BE2C (cell line): Measurements from ENCODE around the gene RNU5D-1. TPM values are rescaled to one million over a fixed set of nuclear protein-coding genes. Genes with fewer than 3 reads are reported as not detected.

Experiments
- DNase-seq: peaks from one replicate; pipeline ENCODE4 v3.0.0-alpha.2; 2020
- H3K27me3 ChIP-seq: fragments of 250-450 bp; sonication (Bioruptor Pico); 2 replicates; pipeline ENCODE4 v1.5.1; 2020; ENCODE audit warnings: mild to moderate bottlenecking
- H3K36me3 ChIP-seq: fragments of 250-450 bp; sonication (Bioruptor Pico); 2 replicates; pipeline ENCODE4 v1.5.1; 2020; ENCODE audit warnings: mild to moderate bottlenecking
- H3K4me1 ChIP-seq: fragments of 250-450 bp; sonication (Bioruptor Pico); 2 replicates; pipeline ENCODE4 v1.5.1; 2020
- H3K4me3 ChIP-seq: 2 replicates; pipeline ENCODE4 v1.5.1; 2011; ENCODE audit warnings: low read depth, low read length
- H3K9me3 ChIP-seq: fragments of 250-450 bp; sonication (Bioruptor Pico); 2 replicates; pipeline ENCODE4 v1.5.1; 2020
- polyA plus RNA-seq: library from polyadenylated mRNA; unstranded; fragments of >200 nt; gene quantifications from one replicate; pipeline ENCODE4 v1.2.1, GENCODE V29; 2012; ENCODE audit warnings: low read depth, missing spikeins; ENCODE audit not compliant: insufficient read length, insufficient read depth
- TF ChIP-seq, protein P1 (sequence below): IDR thresholded peaks from 2 replicates; pipeline ENCODE4 v1.5.1; 2012; ENCODE audit warnings: mild to moderate bottlenecking, low read depth, low read length

The RNU5D-1 gene
- not detected for polyA plus RNA-seq

GRCh38 chr1:44730741-44731512 is at the start of gene RNU5D-1:
TSS of gene RNU5D-1 (minus strand) at chr1:44731170.
- TF ChIP-seq, protein P1, sequence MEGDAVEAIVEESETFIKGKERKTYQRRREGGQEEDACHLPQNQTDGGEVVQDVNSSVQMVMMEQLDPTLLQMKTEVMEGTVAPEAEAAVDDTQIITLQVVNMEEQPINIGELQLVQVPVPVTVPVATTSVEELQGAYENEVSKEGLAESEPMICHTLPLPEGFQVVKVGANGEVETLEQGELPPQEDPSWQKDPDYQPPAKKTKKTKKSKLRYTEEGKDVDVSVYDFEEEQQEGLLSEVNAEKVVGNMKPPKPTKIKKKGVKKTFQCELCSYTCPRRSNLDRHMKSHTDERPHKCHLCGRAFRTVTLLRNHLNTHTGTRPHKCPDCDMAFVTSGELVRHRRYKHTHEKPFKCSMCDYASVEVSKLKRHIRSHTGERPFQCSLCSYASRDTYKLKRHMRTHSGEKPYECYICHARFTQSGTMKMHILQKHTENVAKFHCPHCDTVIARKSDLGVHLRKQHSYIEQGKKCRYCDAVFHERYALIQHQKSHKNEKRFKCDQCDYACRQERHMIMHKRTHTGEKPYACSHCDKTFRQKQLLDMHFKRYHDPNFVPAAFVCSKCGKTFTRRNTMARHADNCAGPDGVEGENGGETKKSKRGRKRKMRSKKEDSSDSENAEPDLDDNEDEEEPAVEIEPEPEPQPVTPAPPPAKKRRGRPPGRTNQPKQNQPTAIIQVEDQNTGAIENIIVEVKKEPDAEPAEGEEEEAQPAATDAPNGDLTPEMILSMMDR, result peak; percentile 64
- no peaks in the 10 kb centered on the region for H3K4me1 ChIP-seq
- no peak within 1 kb of the TSS for H3K4me3 ChIP-seq
- H3K9me3 ChIP-seq, result no peaks in the 10 kb centered on the region
- no peaks in the 10 kb centered on the region for H3K36me3 ChIP-seq
- H3K27me3 ChIP-seq, result no peaks in the 10 kb centered on the region
- peak; percentile 88 for DNase-seq

GRCh38 chr1:44780583-44781121 is 49.7 kb upstream of the RNU5D-1 start:
- TF ChIP-seq, protein P1, result no peak
- Histone ChIP-seq H3K4me3 (no peak overlapping the region), H3K4me1 (no peaks in the 10 kb centered on the region), H3K36me3 (peaks cover 45% of the 10 kb centered on the region), H3K27me3 (no peaks in the 10 kb centered on the region), H3K9me3 (no peaks in the 10 kb centered on the region)
- DNase-seq, result no peak

DNA sequence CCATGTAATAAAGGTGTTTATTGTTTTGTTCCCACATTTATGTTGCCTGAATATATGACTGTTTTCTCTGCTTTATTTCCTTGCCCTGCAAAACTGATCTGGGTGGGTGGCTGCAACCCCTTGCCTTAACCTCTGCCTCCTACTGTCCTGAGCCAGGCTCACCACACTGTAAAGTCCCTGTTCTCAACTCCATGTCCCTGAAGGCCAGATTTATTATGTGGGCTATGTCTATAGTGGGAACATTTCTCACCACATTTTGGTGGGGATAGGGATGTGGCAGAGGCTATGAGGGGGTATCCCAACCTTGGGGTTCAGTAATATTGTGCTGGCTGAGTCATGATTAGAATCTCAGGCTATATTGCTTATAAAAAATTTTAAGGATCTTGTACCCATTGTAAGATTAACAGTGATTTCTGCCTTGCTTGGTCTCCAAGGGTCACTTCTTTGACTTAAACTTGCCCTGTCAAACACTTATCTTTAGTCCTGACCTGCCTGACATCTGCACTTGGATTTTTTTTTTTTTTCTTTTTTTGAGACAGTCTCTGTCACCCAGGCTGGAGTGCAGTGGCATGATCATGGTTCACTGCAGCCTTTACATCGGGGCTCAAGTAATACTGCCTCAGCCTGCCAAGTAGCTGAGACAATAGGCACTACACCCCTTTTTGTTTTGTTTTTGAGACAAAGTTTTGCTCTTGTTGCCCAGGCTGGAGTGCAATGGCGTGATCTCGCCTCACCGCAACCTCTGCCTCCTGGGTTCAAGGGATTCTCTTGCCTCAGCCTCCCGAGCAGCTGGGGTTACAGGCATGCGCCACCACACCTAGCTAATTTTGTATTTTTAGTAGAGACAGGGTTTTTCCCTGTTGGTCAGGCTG is 48.0 kb upstream of the RNU5D-1 start:
- H3K27me3 ChIP-seq, result no peaks in the 10 kb centered on the region
- no peak for DNase-seq
- peaks cover 46% of the 10 kb centered on the region for H3K36me3 ChIP-seq
- H3K4me3 ChIP-seq, result no peak overlapping the region
- H3K9me3 ChIP-seq, result no peaks in the 10 kb centered on the region
- TF ChIP-seq, protein P1, result no peak
- no peaks in the 10 kb centered on the region for H3K4me1 ChIP-seq

DNA sequence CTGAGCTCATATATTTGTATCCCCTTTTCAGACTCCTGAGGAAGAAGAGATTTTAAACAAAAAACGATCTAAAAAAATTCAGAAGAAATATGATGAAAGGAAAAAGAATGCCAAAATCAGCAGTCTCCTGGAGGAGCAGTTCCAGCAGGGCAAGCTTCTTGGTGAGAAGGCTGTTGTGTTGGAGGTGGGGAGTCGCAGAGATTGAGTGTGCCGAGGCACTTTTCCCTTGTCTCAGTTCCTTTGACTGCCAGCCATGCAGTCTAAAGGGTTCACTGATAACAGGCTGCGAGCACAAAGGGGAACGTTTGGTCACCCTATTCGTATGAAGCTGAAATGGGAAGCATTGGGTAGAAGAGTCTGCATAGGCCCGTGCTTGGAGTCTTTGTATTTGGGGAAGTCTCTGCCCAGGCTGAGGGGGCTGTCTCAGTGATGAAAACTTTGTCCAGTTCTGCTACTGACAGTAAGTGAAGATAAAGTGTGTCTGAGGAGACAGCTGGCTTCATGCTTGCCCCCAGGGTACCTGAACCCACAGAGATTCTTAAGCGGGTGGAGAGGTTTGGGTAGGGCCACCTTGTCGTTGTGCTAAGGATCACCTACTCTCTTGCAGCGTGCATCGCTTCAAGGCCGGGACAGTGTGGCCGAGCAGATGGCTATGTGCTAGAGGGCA is 47.1 kb upstream of the RNU5D-1 start:
- Histone ChIP-seq H3K4me1 (no peaks in the 10 kb centered on the region), H3K9me3 (no peaks in the 10 kb centered on the region), H3K4me3 (peak overlapping the region; percentile 89), H3K36me3 (peaks cover 46% of the 10 kb centered on the region), H3K27me3 (no peaks in the 10 kb centered on the region)
- TF ChIP-seq, protein P1, result no peak
- DNase-seq, result no peak

DNA sequence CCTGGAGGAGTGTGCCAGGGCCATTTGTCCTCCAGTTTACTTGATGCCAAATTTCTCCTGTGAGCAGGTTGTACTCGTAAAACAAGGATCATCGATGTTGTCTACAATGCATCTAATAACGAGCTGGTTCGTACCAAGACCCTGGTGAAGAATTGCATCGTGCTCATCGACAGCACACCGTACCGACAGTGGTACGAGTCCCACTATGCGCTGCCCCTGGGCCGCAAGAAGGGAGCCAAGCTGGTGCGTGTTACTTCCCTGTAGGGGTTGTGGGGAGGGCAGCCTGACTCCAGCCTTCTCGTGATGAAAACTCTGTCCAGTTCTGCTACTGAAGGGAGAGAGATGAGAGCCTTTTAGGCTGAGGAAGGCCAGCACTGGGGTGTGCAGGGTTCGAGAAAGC is 46.6 kb upstream of the RNU5D-1 start:
- H3K9me3 ChIP-seq, result no peaks in the 10 kb centered on the region
- no peaks in the 10 kb centered on the region for H3K27me3 ChIP-seq
- no peak for DNase-seq
- peaks cover 46% of the 10 kb centered on the region for H3K36me3 ChIP-seq
- no peaks in the 10 kb centered on the region for H3K4me1 ChIP-seq
- TF ChIP-seq, protein P1, result no peak
- H3K4me3 ChIP-seq, result peak overlapping the region; percentile 89
